Measurements from ENCODE around the gene FIBCD1. TPM values are rescaled to one million over a fixed set of nuclear protein-coding genes. Genes with fewer than 3 reads are reported as not detected.
A peak's percentile ranks its signal among the peaks of the same experiment; 100 is the strongest.

The FIBCD1 gene
- total RNA-seq, 1 experiment from 2014 or later: 7.1 TPM

- Histone ChIP-seq H3K9ac (ENCODE audit: extremely low read depth, insufficient read length, low read length) (no peak overlapping the region), H3K56ac (ENCODE audit: insufficient read length, low read depth, low read length) (no peak overlapping the region), H3K4ac (ENCODE audit: low read depth, low read length) (no peak overlapping the region), H3K18ac (ENCODE audit: insufficient read length, low read depth, low read length) (no peak overlapping the region), H4K91ac (ENCODE audit: insufficient read length, low read depth, low read length) (no peak overlapping the region), H3K4me2 (ENCODE audit: insufficient read depth, insufficient read length, low read length) (no peak overlapping the region), H2BK20ac (ENCODE audit: low read depth, low read length, poor library complexity, severe bottlenecking) (no peak overlapping the region), H3K27ac (ENCODE audit: insufficient read length, low read depth, low read length) (no peak overlapping the region), H3K23ac (ENCODE audit: insufficient read length, low read depth, low read length) (no peak overlapping the region), H2AFZ (ENCODE audit: low read length) (no peak overlapping the region), H3K9me3 (ENCODE audit: control insufficient read depth, low read depth, low read length) (no peaks in the 10 kb centered on the region), H4K5ac (ENCODE audit: insufficient read length, low read depth, low read length) (no peak overlapping the region), H2BK15ac (ENCODE audit: low read depth, low read length) (no peak overlapping the region), H2BK12ac (ENCODE audit: insufficient read length, low read depth, low read length) (no peak overlapping the region), H3K23me2 (ENCODE audit: insufficient read length, low read depth, low read length, poor library complexity, severe bottlenecking) (no peaks in the 10 kb centered on the region), H3K79me2 (ENCODE audit: insufficient read depth, low read length) (no peaks in the 10 kb centered on the region), H3K14ac (ENCODE audit: insufficient read depth, low read length) (no peak overlapping the region), H3K4me1 (ENCODE audit: insufficient read depth, low read length) (no peaks in the 10 kb centered on the region), H4K8ac (replicated peaks; ENCODE audit: insufficient read length, low read depth, low read length) (no peak overlapping the region), H4K20me1 (ENCODE audit: control insufficient read depth, insufficient read depth, insufficient read length) (peaks cover 2% of the 10 kb centered on the region), H3K27me3 (ENCODE audit: insufficient read depth, low read length) (no peaks in the 10 kb centered on the region), H2BK5ac (ENCODE audit: insufficient read length, low read length) (no peak overlapping the region), H3T11ph (ENCODE audit: low read length) (no peak overlapping the region), H2BK120ac (ENCODE audit: low read depth, low read length, poor library complexity, severe bottlenecking) (no peak overlapping the region), H2AK5ac (ENCODE audit: insufficient read length, low read length) (no peak overlapping the region), H3K79me1 (ENCODE audit: insufficient read depth, low read depth, low read length, poor library complexity, severe bottlenecking) (no peaks in the 10 kb centered on the region)
- H3K9me3 Mint-ChIP-seq: no peaks in the 10 kb centered on the region
- peaks cover 39 to 86% (median 77%) of the 10 kb centered on the region in 3 experiments for H3K36me3 Mint-ChIP-seq (ENCODE audit: insufficient read depth in 1 of 3, low read depth in 3 of 3)
- TF ChIP-seq CTCF (conservative IDR thresholded peaks at IDR 0.05): no peak
- no CpG with 5 or more reads among the region's 47 CpGs for whole genome bisulfite sequencing (ENCODE audit: extremely low coverage, insufficient read length, low lambda C conversion rate)
- peak overlapping the region in 2 of 3 experiments; percentile 47 to 81; a peak in 4 of 7 replicates for H3K27ac Mint-ChIP-seq
- no peak overlapping the region for H3K4me3 Mint-ChIP-seq
- H3K4me1 Mint-ChIP-seq: peaks cover 3 to 5% of the 10 kb centered on the region in 2 experiments; a peak in 3 of 4 replicates
- DNase-seq: no peak
- H3K27me3 Mint-ChIP-seq (ENCODE audit: low read depth): no peaks in the 10 kb centered on the region
Observed at GRCh38 chr9:130884542-130885483, 54.2 kb downstream of the FIBCD1 start.

Data from H9 (cell line).